HG03139 (cell line): ENCODE results near the gene PPP1CB.
"Not testable (repeated sequence)": the region's sequence is repeated elsewhere in the genome, so short reads cannot be mapped to it uniquely, and the experiment has no call there.

Source experiments
- ATAC-seq: cut with Tn5 transposase; IDR thresholded peaks from one replicate; pipeline ENCODE4 v1.9.1; 2021; ENCODE audit not compliant: unreplicated experiment

PPP1CB gene

GRCh38 chr2:28742619-28743018, 9.0 kb upstream of the PPP1CB start:
- not testable (repeated sequence) for ATAC-seq

GRCh38 chr2:28745225-28745624, 6.4 kb upstream of the PPP1CB start:
- no peak for ATAC-seq

GRCh38 chr2:28745876-28746275, 5.8 kb upstream of the PPP1CB start:
- no peak for ATAC-seq

DNA sequence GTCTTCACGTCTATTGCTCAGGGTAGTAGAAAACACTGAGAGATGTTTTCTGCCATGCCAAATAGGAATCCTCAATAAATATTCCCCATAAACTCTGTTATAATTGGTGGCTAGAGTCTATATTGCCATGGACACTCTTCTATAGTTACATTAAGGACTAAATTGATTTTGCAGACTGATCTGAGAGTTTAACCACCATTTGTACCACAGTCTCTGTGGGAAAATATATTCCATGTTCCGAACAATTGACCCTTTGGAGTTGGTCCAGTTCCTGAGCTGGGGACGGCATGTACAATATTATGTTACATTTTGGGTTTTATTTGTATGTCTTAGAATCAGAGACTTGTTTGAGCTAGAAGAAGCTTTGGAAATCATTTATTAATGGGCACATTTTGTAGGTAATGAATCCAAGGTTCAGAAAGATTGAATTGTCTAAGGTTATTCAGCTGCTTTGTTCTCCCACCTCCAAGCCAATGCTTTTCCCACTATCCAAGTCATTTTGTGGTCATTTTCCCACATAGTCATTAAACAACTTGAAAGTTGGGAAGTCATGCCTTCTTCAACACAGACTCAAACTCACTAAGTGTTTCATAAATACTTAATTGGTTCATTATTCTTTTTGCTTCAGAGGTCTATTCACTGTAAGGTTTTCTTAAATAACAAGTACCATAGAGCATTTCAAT, 5.1 kb upstream of the PPP1CB start:
- no peak for ATAC-seq

GRCh38 chr2:28747714-28748113, 3.9 kb upstream of the PPP1CB start:
- no peak for ATAC-seq

DNA sequence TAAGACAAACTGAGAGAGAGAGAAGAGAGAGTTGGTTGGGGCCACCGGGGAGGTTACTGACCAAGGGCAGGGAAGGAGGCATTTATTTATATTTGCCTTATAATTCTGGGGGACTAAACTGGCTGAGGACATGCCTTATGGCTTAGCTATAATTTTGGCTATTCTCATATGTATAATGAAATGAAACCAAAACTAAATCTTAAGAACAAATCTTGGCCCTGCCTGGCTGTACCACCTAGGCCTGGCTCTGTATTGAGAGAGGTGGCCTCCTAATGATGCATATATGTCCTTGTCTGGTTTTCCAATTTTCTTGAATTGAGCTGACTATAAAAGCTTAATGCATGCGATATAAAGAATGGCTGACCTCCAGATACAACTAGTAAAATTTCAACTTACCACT, 3.5 kb upstream of the PPP1CB start:
- ATAC-seq, result no peak

DNA sequence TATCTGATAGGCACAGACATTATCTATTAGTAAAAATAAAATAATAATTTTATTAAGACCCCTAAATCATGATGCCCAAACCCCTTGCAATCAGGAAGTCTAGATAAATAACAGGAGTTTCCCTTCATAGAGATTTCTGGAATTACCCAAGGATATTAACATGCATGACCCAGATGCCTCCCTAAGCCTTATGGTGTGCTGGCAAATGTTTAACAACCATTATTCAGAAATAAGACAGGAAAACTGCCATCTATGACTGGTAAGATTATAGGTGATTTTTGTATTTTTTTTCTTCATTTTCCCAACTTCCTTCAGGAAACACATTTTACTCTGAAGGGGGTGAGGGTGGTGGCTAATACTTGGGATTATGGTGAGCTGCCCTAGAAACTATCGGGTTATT, 2.7 kb upstream of the PPP1CB start:
- ATAC-seq, result no peak

GRCh38 chr2:28749526-28749925, 2.1 kb upstream of the PPP1CB start:
- ATAC-seq, result no peak

DNA sequence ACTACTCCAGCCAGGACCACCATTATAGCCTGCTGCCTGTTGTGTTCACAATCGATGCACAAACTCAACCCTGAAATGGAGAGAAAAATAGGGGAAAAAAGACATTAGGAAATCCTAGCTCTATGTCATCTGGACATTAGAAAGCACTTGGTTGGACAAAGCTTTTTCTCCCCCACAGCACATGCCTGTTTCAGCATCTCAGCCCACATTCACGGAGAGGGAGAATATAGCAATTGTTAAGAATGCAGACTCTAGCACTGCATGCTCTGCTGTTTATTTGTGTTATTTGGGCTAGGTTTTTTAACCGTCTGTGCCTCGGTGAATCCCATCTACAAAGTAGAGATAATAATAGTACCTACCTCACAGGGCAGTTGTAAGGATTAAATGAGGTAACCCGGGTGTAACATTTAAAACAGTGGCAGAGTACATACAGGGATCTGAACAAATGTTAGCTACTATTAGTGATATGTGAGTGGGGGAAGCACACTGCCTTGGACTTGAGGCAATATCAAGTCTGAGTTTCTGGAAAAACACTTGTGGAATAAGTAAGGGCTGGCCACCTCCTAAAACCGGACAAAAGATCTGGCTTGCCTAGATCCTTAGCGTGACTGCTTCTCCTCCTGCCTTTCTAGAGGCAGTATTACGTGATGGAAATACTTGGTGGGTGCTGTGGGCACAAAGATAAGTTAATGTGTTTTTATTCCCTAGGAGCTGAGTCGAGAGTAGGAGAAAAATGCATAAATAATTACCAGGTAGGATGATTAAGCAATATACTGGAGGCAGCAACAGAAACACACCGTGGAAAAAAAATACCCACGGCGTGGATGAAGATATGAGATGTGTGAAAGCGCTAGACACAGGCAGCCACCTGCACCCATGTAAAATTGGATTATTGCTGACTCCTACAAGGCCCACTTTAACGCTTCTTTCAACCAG, 1.0 kb upstream of the PPP1CB start:
- ATAC-seq, result no peak

DNA sequence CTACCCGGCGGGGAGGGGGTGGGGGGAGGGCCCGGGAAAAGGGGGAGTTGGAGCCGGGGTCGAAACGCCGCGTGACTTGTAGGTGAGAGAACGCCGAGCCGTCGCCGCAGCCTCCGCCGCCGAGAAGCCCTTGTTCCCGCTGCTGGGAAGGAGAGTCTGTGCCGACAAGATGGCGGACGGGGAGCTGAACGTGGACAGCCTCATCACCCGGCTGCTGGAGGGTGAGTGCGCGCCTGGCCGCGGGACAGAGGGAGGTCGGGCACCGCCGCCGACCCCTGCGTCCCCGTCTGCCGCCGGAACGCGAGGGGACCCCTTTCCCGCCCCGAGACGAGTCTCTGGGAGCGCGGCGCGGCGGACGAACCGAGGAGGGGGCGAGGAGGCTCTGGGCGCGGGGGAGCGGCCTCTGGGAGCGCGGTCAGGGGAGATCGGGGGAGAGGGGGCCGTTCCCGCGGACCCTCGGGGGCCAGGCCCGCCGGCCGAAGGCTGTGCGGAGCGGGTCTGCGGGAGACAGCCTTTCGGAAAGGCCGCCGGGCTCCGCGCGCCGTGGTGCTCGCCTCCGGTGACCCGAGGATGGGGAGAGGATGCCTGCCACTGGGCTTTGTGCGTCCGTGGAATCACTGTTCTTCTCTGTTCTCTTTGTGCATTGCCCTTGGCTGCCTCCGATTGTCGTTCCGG, 463 bp downstream of the PPP1CB start:
- ATAC-seq, result peak; percentile 27

GRCh38 chr2:28752631-28753376, 1.2 kb downstream of the PPP1CB start:
- ATAC-seq, result no peak

DNA sequence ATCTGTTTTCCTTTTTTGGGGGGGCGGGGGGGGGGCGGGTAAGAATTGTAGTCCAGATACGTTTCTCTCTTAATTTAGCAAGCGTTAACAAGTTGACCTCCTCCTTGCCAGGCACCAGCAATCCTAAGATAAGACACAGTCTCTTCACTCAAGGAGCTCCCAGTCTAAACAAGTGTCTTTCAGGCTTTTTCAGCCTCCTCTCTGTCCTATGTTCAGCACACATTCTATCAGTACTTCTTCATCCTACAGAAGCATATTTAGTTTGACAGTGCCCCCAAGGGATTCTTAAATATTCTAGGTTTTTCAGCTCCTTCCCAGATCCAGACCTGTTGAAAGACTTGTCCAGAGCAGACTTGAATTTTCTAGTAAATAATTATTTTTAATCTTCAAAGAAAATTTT, 2.7 kb downstream of the PPP1CB start:
- no peak for ATAC-seq

DNA sequence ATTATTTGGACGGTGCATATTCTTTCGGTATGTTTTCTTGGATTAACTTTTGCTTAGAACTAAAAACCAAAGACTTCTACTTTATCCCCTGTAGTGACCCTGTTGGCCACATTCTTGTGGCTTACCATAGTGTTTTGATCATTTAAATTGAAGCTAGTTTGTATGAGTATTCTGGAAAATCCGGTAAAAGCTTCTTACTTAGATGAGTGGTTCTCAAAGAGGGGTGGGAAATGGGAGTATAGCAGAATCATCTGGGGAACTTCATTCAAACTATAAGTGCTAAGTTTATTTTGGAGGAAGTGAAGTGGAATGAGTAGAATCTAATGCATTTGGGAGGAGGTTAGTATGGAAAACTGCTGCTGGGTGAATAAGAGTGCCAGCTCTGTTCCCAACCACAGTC, 3.8 kb downstream of the PPP1CB start:
- ATAC-seq, result no peak

DNA sequence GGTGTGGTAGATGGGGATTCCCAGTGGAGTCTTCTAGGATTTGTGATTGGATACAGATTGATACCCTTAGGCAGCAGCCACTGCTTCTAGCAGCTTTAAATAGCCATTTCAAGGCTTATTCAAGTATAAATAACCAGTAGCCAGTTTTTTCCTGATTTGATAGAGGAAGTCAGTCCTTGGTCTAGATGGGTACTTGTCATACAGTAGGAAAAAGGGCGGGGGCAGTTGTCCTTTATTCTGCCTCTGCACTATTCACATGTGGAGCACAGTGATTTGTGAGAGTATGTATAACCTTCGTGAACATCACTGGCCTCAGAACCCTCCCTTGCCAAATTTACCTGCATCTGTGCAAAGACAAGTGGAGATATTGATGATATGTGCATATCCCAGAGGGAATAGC, 6.8 kb downstream of the PPP1CB start:
- no peak for ATAC-seq

DNA sequence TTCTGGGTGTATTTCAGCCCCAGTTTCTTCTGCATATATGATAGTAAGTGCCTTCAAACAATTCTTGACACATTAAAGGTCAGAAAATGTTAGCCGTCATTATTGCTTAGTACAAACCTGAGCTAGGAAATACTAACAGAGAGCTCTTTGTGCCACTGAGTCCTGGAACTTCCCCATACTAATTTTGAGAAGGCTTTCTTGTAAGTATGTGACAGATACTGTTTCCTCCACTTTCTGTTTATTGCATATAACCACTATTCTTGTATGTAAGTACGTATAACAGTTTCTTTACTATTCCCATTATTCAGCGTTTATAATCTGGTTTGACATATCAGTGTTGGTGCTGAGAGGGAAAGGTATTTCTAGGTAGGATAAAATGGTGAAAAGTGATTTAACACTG, 9.8 kb downstream of the PPP1CB start:
- ATAC-seq, result no peak

- ATAC-seq, result no peak
Observed at GRCh38 chr2:28764909-28765711, 13.5 kb downstream of the PPP1CB start.

DNA sequence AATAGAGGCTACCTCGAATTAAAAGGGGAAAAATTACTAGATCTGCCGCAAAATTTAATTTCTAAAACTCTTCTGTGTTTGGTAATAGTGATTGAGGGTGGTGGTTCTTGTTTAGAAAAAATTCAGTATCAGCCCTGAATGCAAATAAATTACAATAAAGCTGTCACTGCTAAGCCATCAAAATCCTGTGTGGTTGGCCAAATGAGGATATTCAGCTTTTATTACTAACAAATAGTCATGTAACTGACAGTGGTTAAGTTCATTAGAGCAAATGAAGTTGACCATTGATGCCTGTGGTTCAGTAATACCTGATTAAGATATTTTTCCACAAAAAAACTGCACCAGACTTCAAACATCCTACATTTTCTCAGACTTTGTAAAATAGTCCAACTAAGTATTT, 14.4 kb downstream of the PPP1CB start:
- no peak for ATAC-seq

DNA sequence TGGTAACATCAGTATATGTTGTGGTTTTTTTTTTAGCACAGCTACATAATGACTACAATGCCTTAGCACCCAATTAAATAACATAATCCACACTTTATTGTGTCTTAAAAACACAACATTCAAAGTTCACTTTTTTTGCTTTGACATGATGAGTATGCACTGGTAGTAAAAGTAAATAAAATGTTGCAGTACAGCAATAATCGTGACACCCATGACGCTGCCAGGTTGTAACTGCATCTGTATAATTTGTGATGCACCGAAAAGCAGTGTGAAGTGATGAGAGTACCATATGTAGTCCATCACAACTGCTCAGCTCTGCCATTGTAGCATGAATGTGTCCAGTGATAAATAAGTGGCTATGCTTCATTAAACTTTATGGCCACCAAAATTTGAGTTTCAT, 15.7 kb downstream of the PPP1CB start:
- no peak for ATAC-seq

DNA sequence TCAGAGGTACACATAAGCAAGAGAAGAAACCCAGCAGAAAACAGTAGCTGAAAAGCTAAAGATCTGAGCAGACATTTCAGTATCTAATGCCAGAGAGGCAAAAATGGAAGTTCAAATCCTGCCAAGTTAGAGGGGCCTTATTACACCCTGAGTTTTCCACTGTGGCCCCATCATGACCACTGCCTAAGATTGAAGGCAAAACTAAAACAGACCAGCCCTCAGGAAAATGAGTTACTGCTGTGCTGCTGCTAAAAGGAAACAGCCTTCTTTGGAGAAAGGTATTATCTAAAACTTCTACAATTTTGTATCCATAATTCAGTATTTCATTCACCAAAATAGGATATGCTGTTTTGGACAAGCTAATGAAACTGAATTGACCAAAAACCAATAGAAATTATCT, 16.8 kb downstream of the PPP1CB start:
- ATAC-seq, result no peak

GRCh38 chr2:28768952-28769351, 17.3 kb downstream of the PPP1CB start:
- ATAC-seq, result no peak
